ENCODE data around the gene IGF1R.

Gene IGF1R

GRCh38 chr15:98938799-98939198, 290.5 kb downstream of the IGF1R start:
- DNase-seq (ENCODE audit: low read depth in 1 of 2, low spot score in 1 of 2), result no peak

GRCh38 chr15:98939311-98940080, 291.2 kb downstream of the IGF1R start:
- DNase-seq (ENCODE audit: low read depth in 1 of 2, low spot score in 1 of 2), result no peak

- no peak for DNase-seq (ENCODE audit: low read depth in 1 of 2, low spot score in 1 of 2)
Measured at GRCh38 chr15:98941595-98942255, 293.4 kb downstream of the IGF1R start.

- DNase-seq (ENCODE audit: low read depth in 1 of 2, low spot score in 1 of 2), result no peak
Measured at GRCh38 chr15:98942431-98942830, 294.1 kb downstream of the IGF1R start.

GRCh38 chr15:98943051-98943508, 294.7 kb downstream of the IGF1R start:
- DNase-seq (ENCODE audit: low read depth in 1 of 2, low spot score in 1 of 2), result no peak

GRCh38 chr15:98943601-98944151, 295.3 kb downstream of the IGF1R start:
- DNase-seq (ENCODE audit: low read depth in 1 of 2, low spot score in 1 of 2), result no peak

GRCh38 chr15:98946301-98947255, 298.2 kb downstream of the IGF1R start:
- DNase-seq (ENCODE audit: low read depth in 1 of 2, low spot score in 1 of 2), result no peak

- no peak for DNase-seq (ENCODE audit: low read depth in 1 of 2, low spot score in 1 of 2)
Measured at GRCh38 chr15:98948456-98948855, 300.1 kb downstream of the IGF1R start.

GRCh38 chr15:98948941-98949340, 300.6 kb downstream of the IGF1R start:
- no peak for DNase-seq (ENCODE audit: low read depth in 1 of 2, low spot score in 1 of 2)

- DNase-seq (ENCODE audit: low read depth in 1 of 2, low spot score in 1 of 2), result no peak
Measured at GRCh38 chr15:98949624-98950023, 301.3 kb downstream of the IGF1R start.

GRCh38 chr15:98950248-98950647, 301.9 kb downstream of the IGF1R start:
- no peak for DNase-seq (ENCODE audit: low read depth in 1 of 2, low spot score in 1 of 2)

GRCh38 chr15:98951004-98951403, 302.7 kb downstream of the IGF1R start:
- DNase-seq (ENCODE audit: low read depth in 1 of 2, low spot score in 1 of 2), result no peak

- no peak for DNase-seq (ENCODE audit: low read depth in 1 of 2, low spot score in 1 of 2)
Measured at GRCh38 chr15:98951493-98952320, 303.4 kb downstream of the IGF1R start.

GRCh38 chr15:98952381-98952803, 304.1 kb downstream of the IGF1R start:
- DNase-seq (ENCODE audit: low read depth in 1 of 2, low spot score in 1 of 2), result no peak

GRCh38 chr15:98953000-98953787, 304.9 kb downstream of the IGF1R start:
- DNase-seq (ENCODE audit: low read depth in 1 of 2, low spot score in 1 of 2), result no peak

- no peak for DNase-seq (ENCODE audit: low read depth in 1 of 2, low spot score in 1 of 2)
Measured at GRCh38 chr15:98953968-98954367, 305.6 kb downstream of the IGF1R start.

GRCh38 chr15:98954411-98954810, 306.1 kb downstream of the IGF1R start:
- no peak for DNase-seq (ENCODE audit: low read depth in 1 of 2, low spot score in 1 of 2)

GRCh38 chr15:98955331-98955730, 307.0 kb downstream of the IGF1R start:
- no peak for DNase-seq (ENCODE audit: low read depth in 1 of 2, low spot score in 1 of 2)

- DNase-seq (ENCODE audit: low read depth in 1 of 2, low spot score in 1 of 2), result no peak
Measured at GRCh38 chr15:98955961-98956723, 307.8 kb downstream of the IGF1R start.

All from activated T-helper 1 cell treated with anti-CD3 and anti-CD28 coated beads, Interleukin-2, amount 50 U/mL, for 16 hours (primary cell).